Osteoblast (primary cell): ENCODE results near the gene HOXA1. TPM values are rescaled to one million over a fixed set of nuclear protein-coding genes. Genes with fewer than 3 reads are reported as not detected.
A peak's percentile ranks its signal among the peaks of the same experiment; 100 is the strongest.

ENCODE experiments used
- DNase-seq: peaks from one replicate; pipeline ENCODE4 v3.0.0; 2011; ENCODE audit warnings: low spot score, mixed read lengths; ENCODE audit not compliant: insufficient read length; ENCODE audit errors: missing footprints
- H2AFZ ChIP-seq: 2 replicates; pipeline ENCODE4 v1.6.0; 2011; ENCODE audit warnings: mild to moderate bottlenecking, low read length
- H3K27ac ChIP-seq: 2 replicates; pipeline ENCODE4 v1.5.1; 2011; ENCODE audit warnings: mild to moderate bottlenecking, low read depth, low read length, moderate library complexity
- H3K27me3 ChIP-seq: 2 replicates; pipeline ENCODE4 v1.6.0; 2012; ENCODE audit warnings: mild to moderate bottlenecking, control low read depth, inconsistent platforms, low read length, moderate library complexity; ENCODE audit not compliant: insufficient read depth
- H3K36me3 ChIP-seq: 2 replicates; pipeline ENCODE4 v1.5.1; 2011; ENCODE audit warnings: mild to moderate bottlenecking, low read length, control low read depth, moderate library complexity; ENCODE audit not compliant: insufficient read depth
- H3K4me1 ChIP-seq: 2 replicates; pipeline ENCODE4 v1.5.1; 2011; ENCODE audit warnings: mild to moderate bottlenecking, low read length, control low read depth, moderate library complexity; ENCODE audit not compliant: insufficient read depth
- H3K4me2 ChIP-seq: 2 replicates; pipeline ENCODE4 v1.6.0; 2011; ENCODE audit warnings: mild to moderate bottlenecking, low read length; ENCODE audit not compliant: insufficient read depth
- H3K4me3 ChIP-seq: fragments of 200-600 bp; sonication (generic); 3 replicates; pipeline ENCODE4 v1.5.1; 2012; ENCODE audit warnings: mild to moderate bottlenecking, low read length, inconsistent platforms; ENCODE audit not compliant: insufficient read depth
- H3K79me2 ChIP-seq: 2 replicates; pipeline ENCODE4 v1.6.0; 2012; ENCODE audit warnings: mild to moderate bottlenecking, low read length, control low read depth, inconsistent platforms; ENCODE audit not compliant: insufficient read depth
- H3K9me3 ChIP-seq: 2 replicates; pipeline ENCODE4 v1.5.1; 2011; ENCODE audit warnings: low read depth, low read length, control low read depth
- H4K20me1 ChIP-seq: 2 replicates; pipeline ENCODE4 v1.6.0; 2012; ENCODE audit warnings: mild to moderate bottlenecking, low read length, control low read depth; ENCODE audit not compliant: insufficient read depth
- total RNA-seq: library from RNA; depleted of rRNA; stranded (reverse); fragments of >200 nt; gene quantifications from 2 replicates; pipeline ENCODE4 v1.2.3, GENCODE V29; 2012
- TF ChIP-seq, protein P1 (sequence below): IDR thresholded peaks from 2 replicates; pipeline ENCODE4 v1.5.1; 2011; ENCODE audit warnings: mild to moderate bottlenecking, low read depth, low read length, moderate library complexity; ENCODE audit errors: extremely low read depth

HOXA1 gene
- total RNA-seq, 1 donor: 0.72 TPM

- Histone ChIP-seq H3K79me2 (peaks cover 51% of the 10 kb centered on the region), H4K20me1 (peaks cover 20% of the 10 kb centered on the region), H3K36me3 (peaks cover 27% of the 10 kb centered on the region), H3K4me1 (peaks cover 28% of the 10 kb centered on the region), H3K4me3 (no peak overlapping the region), H3K9me3 (no peaks in the 10 kb centered on the region), H2AFZ (no peak overlapping the region), H3K27ac (no peak overlapping the region), H3K27me3 (no peaks in the 10 kb centered on the region), H3K4me2 (no peak overlapping the region)
- TF ChIP-seq, protein P1, sequence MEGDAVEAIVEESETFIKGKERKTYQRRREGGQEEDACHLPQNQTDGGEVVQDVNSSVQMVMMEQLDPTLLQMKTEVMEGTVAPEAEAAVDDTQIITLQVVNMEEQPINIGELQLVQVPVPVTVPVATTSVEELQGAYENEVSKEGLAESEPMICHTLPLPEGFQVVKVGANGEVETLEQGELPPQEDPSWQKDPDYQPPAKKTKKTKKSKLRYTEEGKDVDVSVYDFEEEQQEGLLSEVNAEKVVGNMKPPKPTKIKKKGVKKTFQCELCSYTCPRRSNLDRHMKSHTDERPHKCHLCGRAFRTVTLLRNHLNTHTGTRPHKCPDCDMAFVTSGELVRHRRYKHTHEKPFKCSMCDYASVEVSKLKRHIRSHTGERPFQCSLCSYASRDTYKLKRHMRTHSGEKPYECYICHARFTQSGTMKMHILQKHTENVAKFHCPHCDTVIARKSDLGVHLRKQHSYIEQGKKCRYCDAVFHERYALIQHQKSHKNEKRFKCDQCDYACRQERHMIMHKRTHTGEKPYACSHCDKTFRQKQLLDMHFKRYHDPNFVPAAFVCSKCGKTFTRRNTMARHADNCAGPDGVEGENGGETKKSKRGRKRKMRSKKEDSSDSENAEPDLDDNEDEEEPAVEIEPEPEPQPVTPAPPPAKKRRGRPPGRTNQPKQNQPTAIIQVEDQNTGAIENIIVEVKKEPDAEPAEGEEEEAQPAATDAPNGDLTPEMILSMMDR: no peak
- no peak for DNase-seq
Observed at GRCh38 chr7:27101171-27101956, 5.6 kb upstream of the HOXA1 start.

- no peak overlapping the region for H3K4me3 ChIP-seq
- no peak overlapping the region for H3K4me2 ChIP-seq
- DNase-seq: no peak
- peaks cover 53% of the 10 kb centered on the region for H3K79me2 ChIP-seq
- H3K4me1 ChIP-seq: peaks cover 28% of the 10 kb centered on the region
- peaks cover 18% of the 10 kb centered on the region for H4K20me1 ChIP-seq
- peaks cover 27% of the 10 kb centered on the region for H3K36me3 ChIP-seq
- H2AFZ ChIP-seq: no peak overlapping the region
- TF ChIP-seq, protein P1: no peak
- no peaks in the 10 kb centered on the region for H3K9me3 ChIP-seq
- no peaks in the 10 kb centered on the region for H3K27me3 ChIP-seq
- H3K27ac ChIP-seq: no peak overlapping the region
Observed at GRCh38 chr7:27100694-27101170, 4.9 kb upstream of the HOXA1 start.

- peaks cover 63% of the 10 kb centered on the region for H3K79me2 ChIP-seq
- H3K4me2 ChIP-seq: peak overlapping the region; percentile 89
- DNase-seq: no peak
- TF ChIP-seq, protein P1: no peak
- peaks cover 28% of the 10 kb centered on the region for H3K4me1 ChIP-seq
- H3K27me3 ChIP-seq: no peaks in the 10 kb centered on the region
- H3K4me3 ChIP-seq: no peak overlapping the region
- peak overlapping the region; percentile 97 for H3K27ac ChIP-seq
- H2AFZ ChIP-seq: no peak overlapping the region
- H4K20me1 ChIP-seq: peaks cover 16% of the 10 kb centered on the region
- H3K36me3 ChIP-seq: peaks cover 27% of the 10 kb centered on the region
- H3K9me3 ChIP-seq: no peaks in the 10 kb centered on the region
Observed at GRCh38 chr7:27099453-27100370, 3.9 kb upstream of the HOXA1 start.
